Neuronal stem cell (in vitro differentiated cells): ENCODE data around the gene CYP4Z1.
"Not testable (repeated sequence)": the region's sequence is repeated elsewhere in the genome, so short reads cannot be mapped to it uniquely, and the experiment has no call there.

Experiments
- DNase-seq: peaks from one replicate; pipeline ENCODE4 v3.0.0-alpha.2; 2013; ENCODE audit warnings: low spot score
- H2AFZ ChIP-seq: one replicate; pipeline ENCODE4 v1.6.1; 2013; ENCODE audit warnings: mild to moderate bottlenecking, low read length, inconsistent platforms
- H2AK5ac ChIP-seq: 2 replicates; pipeline ENCODE4 v1.6.1; 2013; ENCODE audit warnings: low read depth, mild to moderate bottlenecking, inconsistent platforms, low read length, moderate library complexity, mixed read lengths
- H2BK120ac ChIP-seq: 2 replicates; pipeline ENCODE4 v1.6.1; 2013; ENCODE audit warnings: low read depth, mild to moderate bottlenecking, inconsistent platforms, low read length, moderate library complexity, mixed read lengths
- H2BK12ac ChIP-seq: one replicate; pipeline ENCODE4 v1.6.1; 2013; ENCODE audit warnings: low read length, inconsistent platforms
- H2BK15ac ChIP-seq: 2 replicates; pipeline ENCODE4 v1.6.1; 2013; ENCODE audit warnings: mild to moderate bottlenecking, low read length, inconsistent platforms, mixed read lengths
- H2BK5ac ChIP-seq: one replicate; pipeline ENCODE4 v1.6.1; 2013; ENCODE audit warnings: inconsistent platforms, mild to moderate bottlenecking, low read length, moderate library complexity
- H3K14ac ChIP-seq: one replicate; pipeline ENCODE4 v1.6.1; 2013; ENCODE audit warnings: low read length, inconsistent platforms
- H3K18ac ChIP-seq: 2 replicates; pipeline ENCODE4 v1.6.1; 2013; ENCODE audit warnings: low read length, inconsistent platforms
- H3K23ac ChIP-seq: 2 replicates; pipeline ENCODE4 v1.6.1; 2013; ENCODE audit warnings: low read depth, mild to moderate bottlenecking, mixed read lengths, low read length, inconsistent platforms; ENCODE audit not compliant: poor library complexity
- H3K27ac ChIP-seq: replicated peaks from 3 replicates; pipeline ENCODE4 v1.5.1; 2013; ENCODE audit warnings: low read length, inconsistent platforms
- H3K27me3 ChIP-seq, 3 experiments: 2 replicates each; pipeline ENCODE4 v1.6.1; 2013; ENCODE audit warnings: low read length in 3 of 3, mild to moderate bottlenecking in 2 of 3, inconsistent platforms in 1 of 3, low read depth in 1 of 3, mixed read lengths in 1 of 3, moderate library complexity in 1 of 3; ENCODE audit not compliant: control insufficient read depth in 3 of 3, insufficient read depth in 3 of 3
- H3K36me3 ChIP-seq, 2 donors: replicated peaks in 1 of 2; 2 replicates each; pipeline ENCODE4 v1.6.1; 2013; ENCODE audit warnings: low read length in 2 of 2; ENCODE audit not compliant: control insufficient read depth in 2 of 2, insufficient read depth in 2 of 2
- H3K4ac ChIP-seq: 2 replicates; pipeline ENCODE4 v1.6.1; 2013; ENCODE audit warnings: inconsistent platforms, mild to moderate bottlenecking, low read length, moderate library complexity
- H3K4me1 ChIP-seq, 2 donors: 1 replicate in 1 of 2; 2 replicates in 1 of 2; pipeline ENCODE4 v1.6.1; 2013; ENCODE audit warnings: low read length in 2 of 2, low read depth in 1 of 2; ENCODE audit not compliant: control insufficient read depth in 2 of 2, insufficient read depth in 1 of 2
- H3K4me2 ChIP-seq: one replicate; pipeline ENCODE4 v1.6.1; 2013; ENCODE audit warnings: mild to moderate bottlenecking, low read length, inconsistent platforms; ENCODE audit not compliant: insufficient read depth, poor library complexity, severe bottlenecking
- H3K4me3 ChIP-seq, 2 donors: 2 replicates each; pipeline ENCODE4 v1.5.1; 2013; ENCODE audit warnings: low read length in 2 of 2, mild to moderate bottlenecking in 2 of 2, inconsistent platforms in 1 of 2, moderate library complexity in 1 of 2
- H3K79me1 ChIP-seq: one replicate; pipeline ENCODE4 v1.6.1; 2013; ENCODE audit warnings: low read depth, mild to moderate bottlenecking, inconsistent platforms, low read length, moderate library complexity
- H3K9ac ChIP-seq: one replicate; pipeline ENCODE4 v1.6.1; 2013; ENCODE audit warnings: mild to moderate bottlenecking, low read depth, low read length, inconsistent platforms; ENCODE audit not compliant: poor library complexity
- H3K9me3 ChIP-seq, 2 donors: replicated peaks in 1 of 2; 2 replicates each; pipeline versions ENCODE3 to v1.6.1; 2013; ENCODE audit warnings: low read length in 2 of 2, mild to moderate bottlenecking in 2 of 2, inconsistent platforms in 1 of 2, low read depth in 1 of 2, mixed read lengths in 1 of 2, moderate library complexity in 1 of 2; ENCODE audit not compliant: control insufficient read depth in 2 of 2, insufficient read depth in 1 of 2
- H4K8ac ChIP-seq: one replicate; pipeline ENCODE4 v1.6.1; 2013; ENCODE audit warnings: low read depth, mild to moderate bottlenecking, inconsistent platforms, low read length, moderate library complexity
- H4K91ac ChIP-seq: one replicate; pipeline ENCODE4 v1.6.1; 2013; ENCODE audit warnings: low read length, low read depth, mild to moderate bottlenecking, inconsistent platforms; ENCODE audit not compliant: poor library complexity
- WGBS, 2 donors: extraction: QIAGEN DNeasy Blood & Tissue Kit; methylation state at CpG; one replicate each; pipeline ENCODE4 v1.1.7; 2013; ENCODE audit warnings: missing lambda C conversion rate in 2 of 2, mixed read lengths in 1 of 2; ENCODE audit not compliant: insufficient read length in 2 of 2, insufficient replicate concordance in 1 of 2; ENCODE audit errors: extremely low coverage in 2 of 2; 5-methylcytosine and 5-hydroxymethylcytosine counted together

The CYP4Z1 gene

DNA sequence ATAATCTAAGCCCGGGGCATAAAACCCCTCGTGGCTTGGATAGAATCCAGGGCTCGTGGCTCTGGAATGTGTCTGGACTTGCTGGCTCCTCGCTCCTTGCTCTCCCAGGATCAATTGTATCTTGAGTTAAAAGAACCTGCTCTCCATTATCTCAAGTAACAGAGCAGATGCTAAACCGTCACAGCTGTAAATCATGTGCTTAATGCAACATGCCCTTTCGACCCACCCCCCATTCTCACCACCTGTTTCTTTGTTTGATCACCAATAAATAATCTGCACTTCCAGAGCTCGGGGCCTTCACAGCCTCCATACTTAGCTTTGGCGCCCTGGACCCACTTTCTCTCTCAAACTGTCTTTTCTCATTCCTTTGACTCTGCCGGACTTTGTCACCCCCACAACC lies 82.1 kb downstream of the CYP4Z1 start:
- not testable (repeated sequence) for H4K91ac ChIP-seq, DNase-seq, H3K9ac ChIP-seq, H3K36me3 ChIP-seq, H2BK120ac ChIP-seq, H4K8ac ChIP-seq, H3K79me1 ChIP-seq, H2AFZ ChIP-seq, H3K27me3 ChIP-seq, H3K4me2 ChIP-seq, H3K4me3 ChIP-seq, H3K4me1 ChIP-seq, H3K4ac ChIP-seq, H3K27ac ChIP-seq, H2BK15ac ChIP-seq, H3K9me3 ChIP-seq, H2AK5ac ChIP-seq, H3K23ac ChIP-seq, H2BK5ac ChIP-seq, H3K18ac ChIP-seq, H3K14ac ChIP-seq, H2BK12ac ChIP-seq
- WGBS, 2 donors: no CpG with 5 or more reads among the region's 9 CpGs

DNA sequence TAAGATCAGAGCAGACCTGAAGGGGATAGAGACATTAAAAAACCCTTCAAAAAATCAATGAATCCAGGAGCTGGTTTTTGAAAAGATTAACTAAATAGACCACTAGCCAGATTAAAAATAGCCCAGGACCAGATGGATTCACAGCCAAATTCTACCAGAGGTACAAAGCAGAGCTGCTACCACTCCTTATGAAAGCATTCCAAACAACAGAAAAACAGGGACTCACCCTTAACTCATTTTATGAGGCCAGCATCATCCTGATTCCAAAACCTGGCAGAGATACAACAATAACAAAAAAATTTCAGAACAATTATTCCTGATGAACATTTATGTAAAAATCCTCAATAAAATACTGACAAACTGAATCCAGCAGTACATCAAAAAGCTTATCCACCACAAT lies 89.4 kb downstream of the CYP4Z1 start:
- H3K4me3 ChIP-seq, H3K4me1 ChIP-seq, H2BK12ac ChIP-seq, H2AK5ac ChIP-seq, H2BK5ac ChIP-seq, H3K27me3 ChIP-seq, H3K9me3 ChIP-seq, H2BK15ac ChIP-seq, H4K8ac ChIP-seq, H2AFZ ChIP-seq, H4K91ac ChIP-seq, H3K18ac ChIP-seq, H3K36me3 ChIP-seq, H3K14ac ChIP-seq, H3K4me2 ChIP-seq, DNase-seq, H3K79me1 ChIP-seq, H3K27ac ChIP-seq, H3K4ac ChIP-seq, H3K9ac ChIP-seq, H3K23ac ChIP-seq, H2BK120ac ChIP-seq: not testable (repeated sequence)

DNA sequence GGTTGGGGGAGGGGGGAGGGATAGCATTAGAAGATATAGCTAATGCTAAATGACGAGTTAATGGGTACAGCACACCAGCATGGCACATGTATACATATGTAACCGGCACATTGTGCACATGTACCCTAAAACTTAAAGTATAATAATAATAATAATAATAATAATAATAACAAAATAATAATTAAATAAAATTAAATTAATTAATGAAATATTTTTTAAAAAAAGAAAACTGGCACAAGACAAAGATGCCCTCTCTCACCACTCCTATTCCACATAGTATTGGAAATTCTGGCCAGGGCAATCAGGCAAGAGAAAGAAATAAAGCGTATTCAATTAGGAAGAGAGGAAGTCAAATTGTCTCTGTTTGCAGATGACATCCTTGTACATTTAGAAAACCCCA lies 90.9 kb downstream of the CYP4Z1 start:
- not testable (repeated sequence) for H2AK5ac ChIP-seq, H2BK5ac ChIP-seq, H3K79me1 ChIP-seq, H2BK120ac ChIP-seq, H2AFZ ChIP-seq, H3K4me1 ChIP-seq, H3K4ac ChIP-seq, H4K8ac ChIP-seq, H3K27me3 ChIP-seq, H3K23ac ChIP-seq, H3K4me3 ChIP-seq, H3K27ac ChIP-seq, DNase-seq, H3K18ac ChIP-seq, H2BK12ac ChIP-seq, H4K91ac ChIP-seq, H3K14ac ChIP-seq, H3K9me3 ChIP-seq, H2BK15ac ChIP-seq, H3K4me2 ChIP-seq, H3K36me3 ChIP-seq, H3K9ac ChIP-seq
- WGBS, 2 donors: no CpG with 5 or more reads among the region's 3 CpGs

DNA sequence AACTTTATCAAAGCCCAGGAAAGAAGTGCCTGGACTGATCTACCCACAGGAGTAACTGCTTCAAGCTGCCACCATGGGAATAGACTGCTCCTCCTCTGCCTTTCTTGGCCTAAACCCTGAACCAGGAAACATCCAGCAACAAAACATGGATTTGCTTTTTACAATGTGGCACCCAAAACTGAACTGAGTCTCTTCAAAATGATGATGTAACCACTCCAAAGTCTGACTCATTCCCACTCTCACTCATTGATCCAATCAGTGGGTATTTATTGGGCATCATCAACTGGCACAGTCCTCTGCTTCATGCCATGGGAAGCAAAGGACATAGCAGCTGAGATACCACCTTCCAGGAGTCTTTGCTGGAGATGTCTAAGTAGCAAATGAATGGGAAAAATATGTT lies 93.7 kb downstream of the CYP4Z1 start:
- Histone ChIP-seq H3K23ac (no peak overlapping the region), H3K36me3 (no peaks in the 10 kb centered on the region), H2BK12ac (no peak overlapping the region), H2AK5ac (no peak overlapping the region), H3K9me3 (no peaks in the 10 kb centered on the region), H3K4me2 (no peak overlapping the region), H3K4ac (no peak overlapping the region), H3K14ac (no peak overlapping the region), H3K4me3 (no peak overlapping the region), H2BK5ac (no peak overlapping the region), H4K91ac (no peak overlapping the region), H2BK15ac (no peak overlapping the region), H3K27ac (no peak overlapping the region), H2AFZ (no peak overlapping the region), H3K9ac (no peak overlapping the region), H3K79me1 (no peaks in the 10 kb centered on the region), H2BK120ac (no peak overlapping the region), H4K8ac (no peak overlapping the region), H3K4me1 (no peaks in the 10 kb centered on the region), H3K18ac (no peak overlapping the region), H3K27me3 (no peaks in the 10 kb centered on the region)
- no peak for DNase-seq
